HPDE6-E6E7 (cell line): ENCODE results near the gene FBXO36.
"Not testable (repeated sequence)": the region's sequence is repeated elsewhere in the genome, so short reads cannot be mapped to it uniquely, and the experiment has no call there.

Source experiments
- DNase-seq: peaks from one replicate; pipeline ENCODE4 v3.0.0; 2011; ENCODE audit warnings: missing footprints; ENCODE audit errors: extremely low spot score

FBXO36 gene

DNA sequence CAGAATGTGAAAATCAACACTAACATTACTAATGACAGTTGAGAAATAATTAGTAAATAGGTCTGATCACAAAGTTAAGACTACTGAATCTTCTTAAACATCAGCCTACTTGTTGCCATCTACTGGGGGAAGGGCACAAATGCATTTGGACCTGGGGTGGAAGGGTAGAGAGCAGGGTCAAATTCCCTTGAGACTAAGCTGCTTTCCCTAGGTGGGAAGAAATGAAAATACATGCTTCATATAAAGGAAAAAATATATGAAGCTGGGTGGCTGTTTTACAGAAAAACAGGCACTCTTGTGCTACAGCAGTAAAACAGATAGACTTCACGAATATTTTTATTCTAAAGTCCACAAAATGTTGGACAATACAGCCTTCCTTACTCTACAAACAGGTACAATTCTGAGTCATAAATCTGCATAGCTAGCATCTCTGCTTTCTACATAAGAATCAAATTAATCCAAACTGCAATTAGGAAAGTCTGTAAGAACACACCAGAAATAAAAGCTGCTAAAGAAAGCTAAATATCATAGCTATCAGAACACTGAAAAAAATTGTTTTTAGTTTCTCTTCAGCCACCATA lies 11.4 kb upstream of the FBXO36 start:
- no peak for DNase-seq

DNA sequence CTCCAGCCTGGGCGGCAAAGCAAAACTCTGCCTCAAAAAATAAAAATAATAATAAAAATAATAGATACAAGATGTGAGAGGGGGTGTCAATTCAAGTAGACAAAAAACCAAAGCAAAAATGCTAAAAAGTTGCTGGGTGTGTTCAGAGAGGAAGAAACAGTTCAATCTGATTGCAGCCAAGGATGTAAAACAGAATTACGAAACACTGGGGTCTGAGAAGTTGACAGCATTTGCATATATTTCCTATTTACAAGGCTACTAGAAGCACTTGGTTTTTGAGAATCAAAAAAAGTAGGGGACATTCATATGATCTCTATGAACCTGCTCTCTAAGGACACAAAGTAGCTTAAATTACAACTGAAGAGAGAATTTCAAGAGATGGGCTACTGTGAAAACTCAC lies 8.1 kb upstream of the FBXO36 start:
- no peak for DNase-seq

DNA sequence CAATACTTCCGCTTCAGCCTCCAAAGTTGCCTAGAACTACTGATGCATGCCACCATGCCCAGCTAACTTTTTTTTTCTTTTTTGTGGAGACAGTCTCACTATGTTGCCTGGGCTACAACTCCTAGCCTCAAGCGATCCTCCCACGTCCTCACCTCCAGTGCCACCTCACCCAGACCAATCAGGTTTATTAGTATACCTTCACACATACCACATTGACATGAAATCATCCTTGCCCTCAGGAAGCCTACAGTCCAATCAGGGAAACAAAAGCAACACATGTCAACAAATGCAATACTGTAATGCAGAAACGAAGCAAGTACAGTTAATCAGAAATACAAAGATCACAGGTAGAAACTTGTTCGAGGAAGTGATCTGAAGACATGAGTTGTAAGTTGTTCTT lies 4.5 kb upstream of the FBXO36 start:
- no peak for DNase-seq

DNA sequence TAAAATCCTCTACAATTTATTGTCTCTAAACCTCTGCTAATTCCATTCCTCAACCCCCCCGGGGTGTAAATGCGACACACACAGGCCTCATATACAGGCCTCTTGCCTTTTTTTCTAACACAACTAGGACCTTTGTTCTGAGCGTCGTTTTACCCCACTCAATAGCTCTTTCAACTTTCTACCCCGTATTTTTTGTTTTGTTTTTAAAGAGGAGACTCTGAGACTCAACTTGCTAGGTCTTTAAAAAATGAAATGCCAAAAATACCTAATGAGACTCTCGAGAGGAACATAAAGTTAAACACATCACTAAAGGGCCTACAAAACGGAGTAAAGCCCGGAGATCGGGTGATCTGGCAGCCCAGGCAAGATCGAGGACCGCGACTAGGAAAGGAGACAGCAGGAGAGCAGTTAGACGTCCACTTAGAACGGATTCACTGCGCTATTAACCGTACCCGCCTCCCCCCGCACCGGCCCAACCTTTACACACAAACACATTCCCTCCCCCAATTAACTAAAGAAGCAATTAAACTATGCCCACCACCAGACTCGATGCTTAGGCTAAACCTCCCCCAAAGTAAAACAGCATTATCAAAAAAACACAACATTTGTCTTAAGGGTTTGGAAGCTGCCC lies 2.2 kb upstream of the FBXO36 start:
- DNase-seq: no peak

DNA sequence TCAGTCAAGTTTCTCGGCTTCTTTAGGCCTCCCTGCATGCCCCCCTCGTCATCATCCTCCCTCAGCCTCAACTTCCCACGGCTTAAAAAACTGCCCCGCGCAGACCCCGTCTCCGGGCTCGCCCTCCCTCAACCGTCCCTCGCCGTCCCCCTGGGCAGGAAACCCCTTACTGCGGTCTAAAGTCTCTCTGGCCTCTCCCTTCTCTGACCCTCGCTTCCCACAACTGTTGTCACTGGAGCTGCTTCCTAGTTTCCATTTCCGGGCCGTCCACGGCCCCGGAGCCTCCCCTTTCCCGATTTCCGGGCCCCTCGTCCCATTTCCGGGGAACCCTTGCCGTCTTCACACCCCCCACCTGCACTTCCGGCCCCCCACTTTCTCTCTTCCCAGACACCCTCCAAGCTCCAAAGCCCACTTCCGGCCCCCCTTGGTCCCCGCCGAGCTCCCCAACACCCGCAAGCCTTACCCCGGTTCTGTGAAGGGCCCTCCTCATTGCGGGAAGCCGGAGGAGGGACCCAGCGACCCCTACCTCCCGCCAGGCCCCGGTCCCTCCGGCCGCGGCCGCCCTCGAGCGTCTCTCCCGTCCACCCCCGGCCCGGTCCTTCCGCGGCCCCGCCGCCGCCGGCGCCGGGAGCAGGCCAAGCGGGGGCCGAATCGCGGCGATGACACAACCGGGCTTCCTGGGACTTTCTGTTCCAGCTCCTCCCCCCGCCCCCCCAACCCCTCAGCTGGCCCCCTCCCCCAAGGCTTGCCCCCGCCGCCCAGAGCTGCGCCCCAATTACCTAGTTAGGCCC lies 1.0 kb upstream of the FBXO36 start:
- DNase-seq: peak; percentile 51

- peak; percentile 82 for DNase-seq
These were observed 333 bp upstream of the FBXO36 start, which contains the start of gene TRIP12 for GRCh38 chr2:229921892-229922448. TSS of gene TRIP12 (minus strand) at chr2:229922009. CDS start at chr2:229880079, 41,930 bp downstream.

GRCh38 chr2:229924541-229924940 lies 2.2 kb downstream of the FBXO36 start:
- DNase-seq: not testable (repeated sequence)

DNA sequence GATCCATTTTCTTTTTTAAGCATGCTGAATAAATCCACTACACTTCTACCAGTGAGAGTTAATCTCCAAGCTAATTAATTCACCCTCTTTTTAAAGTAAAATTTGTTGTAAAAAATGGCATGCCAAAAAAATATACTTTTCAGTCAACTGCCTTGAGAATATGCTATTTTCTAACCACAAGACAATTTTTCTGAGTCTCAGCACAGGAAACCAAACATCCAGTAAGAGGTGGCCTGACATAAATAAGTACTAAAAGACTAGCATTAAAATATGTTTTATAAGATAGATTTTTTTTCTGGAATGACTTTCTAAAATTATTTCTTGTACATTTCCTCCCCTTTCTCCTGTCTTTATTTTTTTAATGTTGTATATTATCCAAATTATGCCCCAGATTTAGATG lies 2.9 kb downstream of the FBXO36 start:
- no peak for DNase-seq

- no peak for DNase-seq
These were observed 5.6 kb downstream of the FBXO36 start for GRCh38 chr2:229927817-229928321.

DNA sequence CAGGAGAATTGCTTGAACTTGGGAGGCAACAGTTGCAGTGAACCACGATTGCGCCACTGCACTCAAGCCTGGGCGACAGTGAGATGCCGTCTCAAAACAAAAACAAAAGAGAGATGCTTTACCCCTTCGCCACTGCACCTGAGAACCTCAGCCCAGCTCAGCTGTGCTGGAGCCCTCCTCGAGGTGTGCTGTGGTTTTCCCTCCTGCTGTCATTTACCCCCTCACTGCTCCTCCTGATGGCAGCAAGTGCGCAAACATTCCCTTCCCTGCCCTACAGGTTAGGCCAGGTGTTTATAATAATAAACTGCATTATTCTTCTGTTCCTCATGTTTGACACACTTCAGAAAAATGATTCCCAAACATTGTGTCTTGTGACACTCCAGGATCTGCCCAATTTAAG lies 8.4 kb downstream of the FBXO36 start:
- DNase-seq: no peak

DNA sequence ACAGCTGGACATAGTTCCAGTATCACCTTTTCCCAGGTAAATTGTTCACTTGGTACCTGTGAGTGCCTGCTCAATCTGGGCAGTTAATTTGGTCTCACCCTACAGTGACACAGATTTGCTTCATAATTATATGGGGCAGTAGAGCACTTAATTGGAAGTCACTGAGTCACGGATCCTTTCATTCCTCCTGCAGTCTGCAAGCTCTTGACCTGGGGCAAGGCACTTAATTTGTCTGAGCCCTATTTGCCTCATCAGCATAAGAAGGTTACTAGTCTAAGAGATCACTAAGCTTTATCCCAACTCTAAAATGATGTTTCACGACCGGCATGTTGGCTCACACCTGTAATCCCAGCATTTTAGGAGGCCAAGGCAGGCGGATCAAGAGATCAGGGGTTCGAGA lies 8.9 kb downstream of the FBXO36 start:
- DNase-seq: no peak

- no peak for DNase-seq
These were observed 15.2 kb downstream of the FBXO36 start for GRCh38 chr2:229937537-229937936.

DNA sequence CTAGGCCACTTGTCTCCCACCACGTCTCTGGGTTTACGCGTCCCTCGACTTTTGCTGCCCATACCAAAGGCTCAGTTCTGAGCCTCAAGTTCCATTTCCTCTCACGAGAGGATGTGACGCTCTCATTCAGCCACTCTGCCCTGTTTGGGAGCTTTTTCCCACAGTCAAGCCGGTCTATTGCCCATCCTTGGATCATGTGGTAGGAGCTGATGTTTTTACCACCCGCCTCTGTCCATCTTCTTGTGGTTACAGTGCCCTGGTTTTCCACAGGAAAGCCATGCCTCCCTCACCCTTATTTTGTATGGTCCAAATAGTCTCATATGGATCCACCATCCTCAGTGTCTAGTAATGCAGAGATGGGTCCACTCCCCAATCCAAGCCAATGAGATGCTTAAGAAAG lies 20.4 kb downstream of the FBXO36 start:
- no peak for DNase-seq

GRCh38 chr2:229943171-229943570 lies 20.9 kb downstream of the FBXO36 start:
- no peak for DNase-seq

DNA sequence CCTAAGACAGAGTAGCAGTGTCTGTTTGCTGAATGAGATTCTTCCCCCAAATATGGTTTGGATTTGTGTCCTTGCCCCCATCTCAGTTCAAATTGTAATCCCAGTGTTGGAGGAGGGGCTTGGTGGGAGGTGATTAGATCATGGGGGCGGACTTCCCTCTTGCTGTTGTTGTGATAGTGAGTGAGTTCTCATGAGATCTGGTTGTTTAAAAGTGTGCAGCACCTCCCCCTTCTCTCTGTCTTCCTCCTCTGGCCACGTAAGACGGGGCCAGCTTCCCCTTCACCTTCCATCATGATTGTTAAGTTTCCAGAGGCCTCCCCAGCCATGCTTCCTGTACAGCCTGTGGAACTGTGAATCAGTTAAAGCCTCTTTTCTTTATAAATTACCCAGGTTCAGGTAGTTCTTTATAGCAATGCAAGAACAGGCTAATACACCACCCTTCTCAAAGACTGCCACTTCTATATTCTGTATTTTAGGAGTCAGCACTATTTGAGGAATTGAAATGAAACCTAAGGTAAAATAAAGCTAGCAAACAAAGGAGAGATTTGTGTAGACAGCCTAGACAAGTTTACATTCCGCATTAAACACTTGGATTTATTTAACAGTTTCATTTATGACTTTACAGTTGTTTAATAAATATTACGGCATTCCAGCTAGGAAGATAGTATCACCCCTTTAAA lies 21.6 kb downstream of the FBXO36 start:
- DNase-seq: no peak

GRCh38 chr2:229945975-229946374 lies 23.7 kb downstream of the FBXO36 start:
- DNase-seq: no peak

DNA sequence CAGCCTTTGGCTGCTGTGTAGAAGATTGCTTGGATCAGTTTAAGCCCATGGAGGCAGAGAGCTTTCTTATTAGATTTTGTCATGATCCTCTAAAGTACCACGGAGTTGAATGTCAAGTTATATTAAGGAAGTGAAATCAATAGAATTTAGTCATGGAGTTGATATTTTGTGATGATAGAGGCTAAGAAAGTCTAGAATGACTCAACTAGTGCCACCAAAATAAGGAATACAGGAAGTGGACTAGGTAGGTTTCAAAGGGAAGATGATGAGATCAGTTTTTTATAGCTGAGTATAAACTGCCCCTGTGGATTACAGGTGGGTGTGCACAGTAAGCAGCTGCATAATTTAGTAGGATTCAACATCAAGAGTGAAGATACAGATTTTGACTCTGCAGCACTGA lies 25.2 kb downstream of the FBXO36 start:
- no peak for DNase-seq

GRCh38 chr2:229952256-229952835 lies 30.0 kb downstream of the FBXO36 start:
- no peak for DNase-seq

- no peak for DNase-seq
These were observed 33.4 kb downstream of the FBXO36 start for GRCh38 chr2:229955663-229956062.

- no peak for DNase-seq
These were observed 34.2 kb downstream of the FBXO36 start for GRCh38 chr2:229956491-229956890.

DNA sequence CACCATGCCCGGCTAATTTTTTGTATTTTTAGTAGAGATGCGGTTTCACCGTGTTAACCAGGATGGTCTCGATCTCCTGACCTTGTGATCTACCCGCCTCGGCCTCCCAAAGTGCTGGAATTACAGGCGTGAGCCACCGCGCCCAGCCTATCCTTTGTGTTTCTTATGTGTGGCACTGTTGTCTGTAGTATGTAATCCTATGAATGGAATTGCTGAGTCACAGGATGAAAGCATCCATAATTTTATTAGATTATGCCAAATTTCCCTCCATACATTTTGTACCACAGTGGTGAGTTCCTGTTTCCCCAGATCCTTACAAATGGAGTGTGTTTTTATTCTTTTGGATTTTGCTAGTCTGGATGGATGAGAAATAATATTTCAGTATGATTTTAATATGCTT lies 41.3 kb downstream of the FBXO36 start:
- not testable (repeated sequence) for DNase-seq

GRCh38 chr2:229969921-229970320 lies 47.6 kb downstream of the FBXO36 start:
- DNase-seq: no peak
